Endometrium (tissue), 2 donors: ENCODE measurements around the gene UBE2J1.

ENCODE experiments used
- FAIRE-seq: peaks from 2 replicates; lab custom pipeline; 2012; peaks lifted over from hg19 to GRCh38; lab: Jason Lieb, UNC
- donor health status: control.
- donor health status: control.

Gene UBE2J1

GRCh38 chr6:89364586-89364985 is 12.1 kb upstream of the UBE2J1 start:
- FAIRE-seq: no peak

GRCh38 chr6:89361171-89361570 is 8.6 kb upstream of the UBE2J1 start:
- FAIRE-seq: no peak

GRCh38 chr6:89360415-89360999 is 8.0 kb upstream of the UBE2J1 start:
- no peak for FAIRE-seq

GRCh38 chr6:89359561-89359960 is 7.0 kb upstream of the UBE2J1 start:
- no peak for FAIRE-seq

- FAIRE-seq: no peak
Observed at GRCh38 chr6:89357390-89357789, 4.9 kb upstream of the UBE2J1 start.

GRCh38 chr6:89356642-89357170 is 4.2 kb upstream of the UBE2J1 start:
- no peak for FAIRE-seq

- no peak for FAIRE-seq
Observed at GRCh38 chr6:89355511-89356194, 3.1 kb upstream of the UBE2J1 start.

GRCh38 chr6:89353702-89354392 is 1.3 kb upstream of the UBE2J1 start:
- FAIRE-seq: no peak

- no peak for FAIRE-seq
Observed at GRCh38 chr6:89353118-89353556, 615 bp upstream of the UBE2J1 start.

GRCh38 chr6:89351671-89352277 is 748 bp downstream of the UBE2J1 start:
- no peak for FAIRE-seq

- no peak for FAIRE-seq
Observed at GRCh38 chr6:89350281-89350966, 2.1 kb downstream of the UBE2J1 start.

- FAIRE-seq: no peak
Observed at GRCh38 chr6:89348372-89348771, 4.2 kb downstream of the UBE2J1 start.

GRCh38 chr6:89347825-89348224 is 4.7 kb downstream of the UBE2J1 start:
- no peak for FAIRE-seq

GRCh38 chr6:89346433-89346832 is 6.1 kb downstream of the UBE2J1 start:
- FAIRE-seq: no peak

GRCh38 chr6:89339565-89339964 is 13.0 kb downstream of the UBE2J1 start:
- FAIRE-seq: no peak

GRCh38 chr6:89335164-89335563 is 17.4 kb downstream of the UBE2J1 start:
- FAIRE-seq: no peak

- no peak for FAIRE-seq
Observed at GRCh38 chr6:89330910-89331309, 21.6 kb downstream of the UBE2J1 start.

- FAIRE-seq: no peak
Observed at GRCh38 chr6:89328976-89329375, 23.5 kb downstream of the UBE2J1 start.

- no peak for FAIRE-seq
Observed at GRCh38 chr6:89324304-89324703, 28.2 kb downstream of the UBE2J1 start.

GRCh38 chr6:89323511-89323971 is 29.0 kb downstream of the UBE2J1 start:
- FAIRE-seq: no peak

- no peak for FAIRE-seq
Observed at GRCh38 chr6:89321131-89321970, 31.2 kb downstream of the UBE2J1 start.
